Nephron (organoid): ENCODE data around the gene TAS1R2.
A peak's percentile ranks its signal among the peaks of the same experiment; 100 is the strongest.

ENCODE experiments used
- H3K27ac Mint-ChIP-seq, 3 experiments: 2 replicates each; pipeline ENCODE4 v1.8.0; 2020; ENCODE audit warnings: mixed read lengths in 3 of 3, mild to moderate bottlenecking in 2 of 3, moderate library complexity in 1 of 3
- H3K27me3 Mint-ChIP-seq: 2 replicates; pipeline ENCODE4 v1.8.0; 2021; ENCODE audit warnings: low read depth, mild to moderate bottlenecking, moderate library complexity, mixed read lengths
- H3K36me3 Mint-ChIP-seq: 2 replicates; pipeline ENCODE4 v1.8.0; 2020; ENCODE audit warnings: low read depth, mixed read lengths
- H3K4me1 Mint-ChIP-seq: 2 replicates; pipeline ENCODE4 v1.8.0; 2020; ENCODE audit warnings: mixed read lengths
- H3K4me3 Mint-ChIP-seq, 3 experiments: 2 replicates each; pipeline ENCODE4 v1.8.0; 2020; ENCODE audit warnings: mild to moderate bottlenecking in 3 of 3, mixed read lengths in 3 of 3, moderate library complexity in 2 of 3
- H3K9me3 Mint-ChIP-seq: 2 replicates; pipeline ENCODE4 v1.8.0; 2020; ENCODE audit warnings: mixed read lengths
- TF ChIP-seq, protein P1 (sequence below), 3 experiments: fragments of 200-600 bp; sonication (generic); IDR thresholded peaks; one replicate each; pipeline ENCODE4 v1.5.0; 2021; ENCODE audit warnings: antibody characterized with exemption in 3 of 3; ENCODE audit not compliant: unreplicated experiment in 3 of 3

The TAS1R2 gene

GRCh38 chr1:18859560-18859959, at the start of gene TAS1R2:
TAS1R2 (minus strand) TSS chr1:18859660; CDS start chr1:18859660, 0 bp downstream.
- peaks cover 20% of the 10 kb centered on the region for H3K27me3 Mint-ChIP-seq
- H3K36me3 Mint-ChIP-seq: no peaks in the 10 kb centered on the region
- no peaks in the 10 kb centered on the region for H3K9me3 Mint-ChIP-seq
- H3K27ac Mint-ChIP-seq: no peak within 1 kb of the TSS
- no peak within 1 kb of the TSS for H3K4me3 Mint-ChIP-seq
- H3K4me1 Mint-ChIP-seq: peaks cover 9% of the 10 kb centered on the region
- TF ChIP-seq, protein P1, sequence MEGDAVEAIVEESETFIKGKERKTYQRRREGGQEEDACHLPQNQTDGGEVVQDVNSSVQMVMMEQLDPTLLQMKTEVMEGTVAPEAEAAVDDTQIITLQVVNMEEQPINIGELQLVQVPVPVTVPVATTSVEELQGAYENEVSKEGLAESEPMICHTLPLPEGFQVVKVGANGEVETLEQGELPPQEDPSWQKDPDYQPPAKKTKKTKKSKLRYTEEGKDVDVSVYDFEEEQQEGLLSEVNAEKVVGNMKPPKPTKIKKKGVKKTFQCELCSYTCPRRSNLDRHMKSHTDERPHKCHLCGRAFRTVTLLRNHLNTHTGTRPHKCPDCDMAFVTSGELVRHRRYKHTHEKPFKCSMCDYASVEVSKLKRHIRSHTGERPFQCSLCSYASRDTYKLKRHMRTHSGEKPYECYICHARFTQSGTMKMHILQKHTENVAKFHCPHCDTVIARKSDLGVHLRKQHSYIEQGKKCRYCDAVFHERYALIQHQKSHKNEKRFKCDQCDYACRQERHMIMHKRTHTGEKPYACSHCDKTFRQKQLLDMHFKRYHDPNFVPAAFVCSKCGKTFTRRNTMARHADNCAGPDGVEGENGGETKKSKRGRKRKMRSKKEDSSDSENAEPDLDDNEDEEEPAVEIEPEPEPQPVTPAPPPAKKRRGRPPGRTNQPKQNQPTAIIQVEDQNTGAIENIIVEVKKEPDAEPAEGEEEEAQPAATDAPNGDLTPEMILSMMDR (IDR thresholded peaks at IDR 0.05; ENCODE audit: unreplicated experiment in 3 of 3): no peak

- Mint-ChIP-seq H3K36me3 (peaks cover 31% of the 10 kb centered on the region), H3K27me3 (peaks cover 4% of the 10 kb centered on the region), H3K4me1 (peaks cover 54% of the 10 kb centered on the region), H3K4me3 (no peak overlapping the region), H3K27ac (peak overlapping the region; percentile 58 to 87 (median 58)), H3K9me3 (no peaks in the 10 kb centered on the region)
- TF ChIP-seq, protein P1 (IDR thresholded peaks at IDR 0.05; ENCODE audit: unreplicated experiment in 3 of 3): no peak
Measured at GRCh38 chr1:18907917-18908845, 48.7 kb upstream of the TAS1R2 start.

- Mint-ChIP-seq H3K9me3 (no peaks in the 10 kb centered on the region), H3K27ac (peak overlapping the region; percentile 58 to 87 (median 58)), H3K4me3 (peak overlapping the region in 2 of 3 experiments; percentile 4 to 16), H3K27me3 (peaks cover 4% of the 10 kb centered on the region), H3K36me3 (peaks cover 27% of the 10 kb centered on the region), H3K4me1 (peaks cover 58% of the 10 kb centered on the region)
- TF ChIP-seq, protein P1 (IDR thresholded peaks at IDR 0.05; ENCODE audit: unreplicated experiment in 3 of 3): peak; percentile 95 to 99 (median 97)
Measured at GRCh38 chr1:18907021-18907916, 47.8 kb upstream of the TAS1R2 start.

GRCh38 chr1:18903291-18903756, 43.9 kb upstream of the TAS1R2 start:
- peaks cover 4% of the 10 kb centered on the region for H3K27me3 Mint-ChIP-seq
- peaks cover 6% of the 10 kb centered on the region for H3K36me3 Mint-ChIP-seq
- peak overlapping the region; percentile 100 for H3K27ac Mint-ChIP-seq
- no peaks in the 10 kb centered on the region for H3K9me3 Mint-ChIP-seq
- peaks cover 81% of the 10 kb centered on the region for H3K4me1 Mint-ChIP-seq
- H3K4me3 Mint-ChIP-seq: peak overlapping the region; percentile 86 to 98 (median 89)
- TF ChIP-seq, protein P1 (IDR thresholded peaks at IDR 0.05; ENCODE audit: unreplicated experiment in 3 of 3): no peak

- H3K27me3 Mint-ChIP-seq: peaks cover 4% of the 10 kb centered on the region
- H3K9me3 Mint-ChIP-seq: no peaks in the 10 kb centered on the region
- H3K4me3 Mint-ChIP-seq: peak within 1 kb of the TSS; percentile 98 to 99 (median 98)
- peak within 1 kb of the TSS; percentile 100 for H3K27ac Mint-ChIP-seq
- peaks cover under 1% of the 10 kb centered on the region for H3K36me3 Mint-ChIP-seq
- TF ChIP-seq, protein P1 (IDR thresholded peaks at IDR 0.05; ENCODE audit: unreplicated experiment in 3 of 3): no peak
- peaks cover 74% of the 10 kb centered on the region for H3K4me1 Mint-ChIP-seq
Measured at GRCh38 chr1:18902523-18903290, 43.2 kb upstream of the TAS1R2 start, which contains the start of gene ALDH4A1. ALDH4A1 (minus strand) TSS chr1:18902555; CDS start chr1:18902523, 32 bp downstream.
